Measurements from ENCODE around the gene FRMPD4.

The FRMPD4 gene

DNA sequence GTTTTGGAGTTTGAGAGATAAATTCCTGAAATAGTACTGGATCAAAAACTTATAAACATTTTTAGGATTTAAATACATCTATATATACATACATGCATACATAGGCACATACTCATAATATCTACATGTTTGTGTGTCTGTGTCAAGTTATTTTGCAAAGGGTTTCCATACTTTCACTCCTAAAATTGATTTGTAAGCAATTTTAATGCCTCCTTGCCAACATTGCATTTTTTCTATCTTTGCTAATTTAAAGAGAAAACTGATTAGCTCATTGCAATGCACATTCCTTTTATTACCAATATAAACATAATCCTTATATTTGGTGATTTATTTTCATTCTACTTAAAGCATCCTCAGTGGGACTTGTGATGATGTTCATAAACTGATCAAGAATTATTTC, 258.3 kb downstream of the FRMPD4 start:
- TF ChIP-seq, protein P1, sequence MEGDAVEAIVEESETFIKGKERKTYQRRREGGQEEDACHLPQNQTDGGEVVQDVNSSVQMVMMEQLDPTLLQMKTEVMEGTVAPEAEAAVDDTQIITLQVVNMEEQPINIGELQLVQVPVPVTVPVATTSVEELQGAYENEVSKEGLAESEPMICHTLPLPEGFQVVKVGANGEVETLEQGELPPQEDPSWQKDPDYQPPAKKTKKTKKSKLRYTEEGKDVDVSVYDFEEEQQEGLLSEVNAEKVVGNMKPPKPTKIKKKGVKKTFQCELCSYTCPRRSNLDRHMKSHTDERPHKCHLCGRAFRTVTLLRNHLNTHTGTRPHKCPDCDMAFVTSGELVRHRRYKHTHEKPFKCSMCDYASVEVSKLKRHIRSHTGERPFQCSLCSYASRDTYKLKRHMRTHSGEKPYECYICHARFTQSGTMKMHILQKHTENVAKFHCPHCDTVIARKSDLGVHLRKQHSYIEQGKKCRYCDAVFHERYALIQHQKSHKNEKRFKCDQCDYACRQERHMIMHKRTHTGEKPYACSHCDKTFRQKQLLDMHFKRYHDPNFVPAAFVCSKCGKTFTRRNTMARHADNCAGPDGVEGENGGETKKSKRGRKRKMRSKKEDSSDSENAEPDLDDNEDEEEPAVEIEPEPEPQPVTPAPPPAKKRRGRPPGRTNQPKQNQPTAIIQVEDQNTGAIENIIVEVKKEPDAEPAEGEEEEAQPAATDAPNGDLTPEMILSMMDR (IDR thresholded peaks at IDR 0.05; ENCODE audit: borderline replicate concordance, insufficient read depth, low read depth, low read length): no peak
- H3K4me3 ChIP-seq (ENCODE audit: low read depth, low read length): no peak overlapping the region

DNA sequence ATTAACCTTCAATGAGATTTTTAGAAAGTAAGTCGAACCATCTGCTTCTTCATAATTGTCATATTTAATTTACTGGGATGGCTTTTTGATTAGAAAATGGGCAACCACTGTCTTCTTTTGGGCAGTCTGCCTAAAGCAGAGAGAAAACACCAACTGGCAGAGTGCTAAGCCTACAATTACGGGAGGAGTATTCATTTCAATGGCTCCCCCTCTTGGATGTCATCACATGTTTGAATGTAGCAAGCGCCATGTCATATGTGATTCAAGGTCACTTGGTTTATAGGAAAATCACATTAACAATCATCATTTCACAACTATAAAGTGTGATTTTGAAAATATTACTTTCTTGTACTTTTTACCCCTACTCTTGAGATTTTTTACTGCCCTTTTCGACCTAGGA, 261.9 kb downstream of the FRMPD4 start:
- H3K4me3 ChIP-seq (ENCODE audit: low read depth, low read length): no peak overlapping the region
- TF ChIP-seq, protein P1 (IDR thresholded peaks at IDR 0.05; ENCODE audit: borderline replicate concordance, insufficient read depth, low read depth, low read length): no peak

DNA sequence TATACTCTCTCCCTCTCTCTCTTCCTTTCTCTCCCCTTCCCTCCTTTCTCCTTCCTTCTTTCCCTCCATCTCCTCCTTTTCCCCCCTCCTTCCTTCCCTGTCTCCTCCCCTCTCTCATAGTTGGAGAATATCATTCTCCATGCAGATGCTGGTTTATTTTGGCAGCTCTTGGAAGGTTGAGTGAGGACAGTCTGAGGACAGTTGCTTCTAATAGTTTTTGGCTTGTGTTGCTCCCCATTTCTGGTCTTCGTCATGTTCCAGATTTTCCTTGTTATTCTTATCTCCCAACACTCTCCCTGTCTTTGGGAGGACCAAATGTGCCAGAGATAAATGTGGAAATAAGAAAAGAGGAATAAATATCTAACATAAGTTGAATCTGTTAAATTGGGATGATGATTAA, 263.0 kb downstream of the FRMPD4 start:
- TF ChIP-seq, protein P1 (IDR thresholded peaks at IDR 0.05; ENCODE audit: borderline replicate concordance, insufficient read depth, low read depth, low read length): no peak
- no peak overlapping the region for H3K4me3 ChIP-seq (ENCODE audit: low read depth, low read length)

DNA sequence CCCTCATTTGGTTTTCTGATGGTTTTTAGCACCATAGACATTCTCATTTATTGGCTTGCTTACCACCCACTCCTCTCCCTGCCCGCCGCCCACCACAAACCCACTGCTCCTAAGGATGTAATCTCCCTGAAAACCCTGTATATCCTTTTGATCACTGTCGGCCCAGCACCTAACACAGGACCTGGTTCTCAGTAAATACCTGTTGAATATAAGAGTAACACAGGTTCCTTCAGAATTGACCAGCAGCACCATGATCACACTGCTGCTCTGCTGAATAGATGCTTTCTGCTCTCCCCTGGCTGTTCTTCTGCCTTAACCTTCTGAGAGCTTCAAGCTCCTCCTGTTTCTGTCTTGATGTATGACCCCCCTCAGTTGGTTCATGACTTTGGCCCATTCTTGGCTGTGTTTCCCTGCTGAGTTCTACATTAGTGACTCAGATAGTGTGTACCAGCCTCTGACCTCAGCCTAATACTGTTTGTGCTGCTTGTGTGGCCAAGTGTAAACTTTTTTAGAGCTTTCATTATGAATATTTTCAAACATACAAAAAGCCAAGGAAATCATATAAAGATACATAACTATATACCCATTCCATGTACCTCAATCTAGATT, 265.3 kb downstream of the FRMPD4 start:
- H3K4me3 ChIP-seq (ENCODE audit: low read depth, low read length): no peak overlapping the region
- TF ChIP-seq, protein P1 (IDR thresholded peaks at IDR 0.05; ENCODE audit: borderline replicate concordance, insufficient read depth, low read depth, low read length): no peak

DNA sequence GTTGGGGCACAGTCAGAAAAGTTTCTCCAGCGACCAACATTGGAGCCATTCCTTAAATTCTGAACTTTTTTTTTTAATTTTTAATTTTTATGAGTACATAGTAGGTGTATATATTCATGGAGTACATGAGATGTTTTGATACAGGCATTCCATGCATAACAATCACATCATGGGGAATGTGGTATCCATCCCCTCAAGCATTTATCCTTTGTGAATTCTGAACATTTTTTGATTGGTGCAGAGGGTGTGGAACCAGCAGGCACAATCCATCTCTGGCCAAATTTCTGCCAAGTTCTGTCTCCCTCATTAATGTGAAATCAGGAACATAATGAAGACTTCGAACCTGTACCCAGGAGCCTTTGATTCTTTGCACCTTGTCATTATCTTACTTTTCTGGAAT, 267.0 kb downstream of the FRMPD4 start:
- TF ChIP-seq, protein P1 (IDR thresholded peaks at IDR 0.05; ENCODE audit: borderline replicate concordance, insufficient read depth, low read depth, low read length): no peak
- no peak overlapping the region for H3K4me3 ChIP-seq (ENCODE audit: low read depth, low read length)

DNA sequence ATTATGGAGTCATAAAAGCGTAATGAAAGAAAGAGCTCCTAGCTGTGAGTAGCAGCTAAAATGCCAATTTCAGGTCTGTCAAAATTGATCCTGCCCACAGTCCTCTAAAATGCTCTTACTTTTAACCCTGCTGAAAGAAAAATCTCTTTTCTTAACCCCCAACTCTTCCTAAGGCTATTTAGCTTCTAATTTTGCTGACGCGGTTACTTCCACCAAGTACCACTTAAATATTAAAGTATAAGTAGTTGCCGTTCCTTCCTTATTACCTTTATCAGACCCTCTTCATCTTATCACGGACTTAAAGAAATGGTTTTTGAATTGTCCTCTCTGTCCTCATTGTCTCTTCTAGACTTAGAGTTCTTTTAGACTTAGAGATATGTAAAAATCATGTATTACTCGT, 272.2 kb downstream of the FRMPD4 start:
- TF ChIP-seq, protein P1 (IDR thresholded peaks at IDR 0.05; ENCODE audit: borderline replicate concordance, insufficient read depth, low read depth, low read length): no peak
- no peak overlapping the region for H3K4me3 ChIP-seq (ENCODE audit: low read depth, low read length)

DNA sequence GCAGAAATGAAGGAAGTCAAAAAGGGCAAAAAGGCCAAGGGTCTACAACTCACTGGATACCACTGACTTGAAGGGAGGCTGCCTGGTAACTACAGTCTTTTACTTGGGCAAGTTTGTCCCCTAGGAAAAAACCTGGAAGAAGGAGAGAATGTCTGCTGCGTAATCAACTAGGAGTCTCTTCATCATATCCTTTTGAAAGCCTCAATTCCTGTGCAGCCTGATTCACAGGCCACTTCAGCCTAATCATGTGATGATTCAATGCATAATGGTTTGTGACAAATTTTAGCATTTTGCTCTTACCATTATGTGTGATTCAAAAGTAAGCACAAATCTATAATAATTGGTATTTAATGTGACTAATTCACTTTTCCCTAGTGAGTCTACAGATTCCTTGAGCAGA, 273.6 kb downstream of the FRMPD4 start:
- TF ChIP-seq, protein P1 (IDR thresholded peaks at IDR 0.05; ENCODE audit: borderline replicate concordance, insufficient read depth, low read depth, low read length): no peak
- no peak overlapping the region for H3K4me3 ChIP-seq (ENCODE audit: low read depth, low read length)

Measured in GM12875 (cell line).